HK-2 (cell line): ENCODE results near the gene SYNE3.

Experiments
- DNase-seq: peaks from one replicate; pipeline ENCODE4 v3.0.0-alpha.2; 2018; ENCODE audit not compliant: unreplicated experiment

The SYNE3 gene

GRCh38 chr14:95474941-95475340 is 41.5 kb downstream of the SYNE3 start:
- no peak for DNase-seq

- no peak for DNase-seq
Observed at GRCh38 chr14:95474486-95474885, 42.0 kb downstream of the SYNE3 start.

- DNase-seq = no peak
Observed at GRCh38 chr14:95472819-95473251, 43.6 kb downstream of the SYNE3 start.

GRCh38 chr14:95471476-95471875 is 45.0 kb downstream of the SYNE3 start:
- DNase-seq = no peak

GRCh38 chr14:95471016-95471415 is 45.4 kb downstream of the SYNE3 start:
- no peak for DNase-seq

- no peak for DNase-seq
Observed at GRCh38 chr14:95469134-95469481, 47.3 kb downstream of the SYNE3 start.

GRCh38 chr14:95468448-95469133 is 47.9 kb downstream of the SYNE3 start:
- DNase-seq = no peak

GRCh38 chr14:95467657-95468056 is 48.8 kb downstream of the SYNE3 start:
- DNase-seq = no peak

- DNase-seq = no peak
Observed at GRCh38 chr14:95467232-95467631, 49.2 kb downstream of the SYNE3 start.
